Testis (tissue), 2 donors: ENCODE results near the gene LRRTM3.

Source experiments
- POLR2A ChIP-seq: fragments of 450-650 bp; IDR thresholded peaks from one replicate; pipeline ENCODE4 v1.6.1; 2017; ENCODE audit warnings: antibody characterized with exemption, mild to moderate bottlenecking, moderate library complexity
- TF ChIP-seq, protein P1 (sequence below), 3 experiments: fragments of 450-650 bp in 2 of 3; fragments of 200-600 bp in 1 of 3; sonication (generic) in 1 of 3; IDR thresholded peaks; one replicate each; pipeline ENCODE4 v1.5.1; 2016 to 2019; ENCODE audit warnings: antibody characterized with exemption in 3 of 3, mild to moderate bottlenecking in 2 of 3, moderate library complexity in 1 of 3

DNA sequence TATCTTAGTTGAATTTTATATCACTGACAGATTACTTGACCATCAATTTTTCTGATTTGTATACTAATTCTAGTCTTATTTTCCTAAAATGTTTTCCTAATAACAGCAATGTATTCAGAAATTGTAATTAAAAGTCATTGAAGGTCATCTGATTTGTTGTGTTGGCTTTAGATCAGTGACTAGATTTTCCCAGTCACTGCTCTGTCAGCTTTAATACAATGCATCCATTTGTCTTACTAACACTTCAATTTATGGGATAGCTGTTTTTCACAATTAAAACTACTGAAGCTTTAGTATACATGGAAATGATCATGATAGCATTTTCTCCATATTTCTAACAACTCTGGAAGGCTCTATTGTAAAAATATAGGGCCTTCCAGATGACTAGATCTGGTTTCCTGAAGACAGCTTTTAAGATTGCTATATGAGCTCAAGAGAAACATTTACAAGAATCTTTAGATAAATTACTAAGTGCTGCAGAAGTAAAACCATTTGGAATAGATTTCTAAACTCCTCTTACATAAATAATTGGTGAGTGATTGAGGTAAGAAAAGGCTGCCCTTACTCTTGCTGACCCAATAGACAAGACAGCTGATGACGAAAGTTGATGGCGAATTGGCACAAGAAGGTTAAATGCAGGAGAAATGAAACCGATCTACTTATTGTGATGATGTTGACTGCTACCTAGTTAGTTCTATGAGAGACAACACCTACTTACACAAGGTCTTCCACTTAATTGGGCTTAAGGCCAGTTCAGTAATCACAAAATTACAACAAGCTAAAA is 74.1 kb downstream of the LRRTM3 start:
- TF ChIP-seq, protein P1, sequence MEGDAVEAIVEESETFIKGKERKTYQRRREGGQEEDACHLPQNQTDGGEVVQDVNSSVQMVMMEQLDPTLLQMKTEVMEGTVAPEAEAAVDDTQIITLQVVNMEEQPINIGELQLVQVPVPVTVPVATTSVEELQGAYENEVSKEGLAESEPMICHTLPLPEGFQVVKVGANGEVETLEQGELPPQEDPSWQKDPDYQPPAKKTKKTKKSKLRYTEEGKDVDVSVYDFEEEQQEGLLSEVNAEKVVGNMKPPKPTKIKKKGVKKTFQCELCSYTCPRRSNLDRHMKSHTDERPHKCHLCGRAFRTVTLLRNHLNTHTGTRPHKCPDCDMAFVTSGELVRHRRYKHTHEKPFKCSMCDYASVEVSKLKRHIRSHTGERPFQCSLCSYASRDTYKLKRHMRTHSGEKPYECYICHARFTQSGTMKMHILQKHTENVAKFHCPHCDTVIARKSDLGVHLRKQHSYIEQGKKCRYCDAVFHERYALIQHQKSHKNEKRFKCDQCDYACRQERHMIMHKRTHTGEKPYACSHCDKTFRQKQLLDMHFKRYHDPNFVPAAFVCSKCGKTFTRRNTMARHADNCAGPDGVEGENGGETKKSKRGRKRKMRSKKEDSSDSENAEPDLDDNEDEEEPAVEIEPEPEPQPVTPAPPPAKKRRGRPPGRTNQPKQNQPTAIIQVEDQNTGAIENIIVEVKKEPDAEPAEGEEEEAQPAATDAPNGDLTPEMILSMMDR (IDR thresholded peaks at IDR 0.05) = no peak
- TF ChIP-seq POLR2A = no peak
